ENCODE data around the gene HNMT. TPM values are rescaled to one million over a fixed set of nuclear protein-coding genes. Genes with fewer than 3 reads are reported as not detected.

The HNMT gene
- total and polyA plus RNA-seq, 2 of the 8 experiments (the other 6 are each of a cell fraction or from before 2014, with no cell fraction given) = 1.6 to 3.6 TPM

GRCh38 chr2:138003411-138003810, 39.1 kb downstream of the HNMT start:
- H4K91ac ChIP-seq (replicated peaks; ENCODE audit: insufficient read length, low read length) = no peak overlapping the region
- H3K36me3 ChIP-seq (ENCODE audit: control insufficient read depth in 2 of 4, insufficient read depth in 4 of 4, low read length in 3 of 4) = no peaks in the 10 kb centered on the region
- no peak overlapping the region for H3K27ac ChIP-seq (ENCODE audit: low read depth, low read length)
- no peak overlapping the region for H3K56ac ChIP-seq (replicated peaks; ENCODE audit: insufficient read length, low read depth, low read length)
- no peak overlapping the region for H3K18ac ChIP-seq (ENCODE audit: extremely low read depth, low read length)
- H3K9ac ChIP-seq (replicated peaks in 1 of 4; ENCODE audit: extremely low read depth in 1 of 4, low read depth in 3 of 4, low read length in 3 of 4) = no peak overlapping the region
- H3K79me1 ChIP-seq (ENCODE audit: low read depth, low read length) = no peaks in the 10 kb centered on the region
- 87% methylated on average over 1 of the region's 1 CpG; no CpG with 5 or more reads in 1 of the 2 experiments for WGBS, 2 experiments (ENCODE audit: extremely low coverage in 1 of 2, insufficient coverage in 1 of 2, insufficient read length in 1 of 2, insufficient replicate concordance in 2 of 2, low coverage in 1 of 2, low lambda C conversion rate in 2 of 2, missing lambda C conversion rate in 1 of 2)
- no peak overlapping the region for H2BK12ac ChIP-seq (ENCODE audit: low read depth, low read length)
- H3K4me2 ChIP-seq (ENCODE audit: insufficient read depth in 1 of 2, low read depth in 2 of 2, low read length in 2 of 2) = no peak overlapping the region
- no peak overlapping the region for H4K8ac ChIP-seq (ENCODE audit: extremely low read depth, insufficient read depth, low read length)
- H2AFZ ChIP-seq (ENCODE audit: low read length) = no peak overlapping the region
- H3K4me3 ChIP-seq (ENCODE audit: extremely low read depth in 1 of 4, insufficient read depth in 2 of 4, low read depth in 3 of 4, low read length in 4 of 4) = no peak overlapping the region
- ChIA-PET CTCF (ENCODE audit: partially characterized antibody) (no interaction called here), POLR2A (ENCODE audit: partially characterized antibody) (no interaction called here)
- H3K23ac ChIP-seq (ENCODE audit: insufficient read length) = no peak overlapping the region
- H3K9me3 ChIP-seq (ENCODE audit: insufficient read depth in 2 of 2, low read depth in 1 of 2, low read length in 1 of 2) = no peaks in the 10 kb centered on the region
- no peak overlapping the region for H2AK5ac ChIP-seq (ENCODE audit: low read depth, low read length)
- no peak overlapping the region for H2BK120ac ChIP-seq (replicated peaks; ENCODE audit: low read depth, low read length)
- H2BK20ac ChIP-seq (ENCODE audit: low read length) = no peak overlapping the region
- H3K4me1 ChIP-seq (replicated peaks in 1 of 4; ENCODE audit: control insufficient read depth in 3 of 4, insufficient read depth in 4 of 4, low read length in 3 of 4) = no peaks in the 10 kb centered on the region
- FAIRE-seq (no peak), DNase-seq (ENCODE audit: low read depth in 1 of 2, low spot score in 2 of 2) (no peak)
- H2BK15ac ChIP-seq (ENCODE audit: low read length) = no peak overlapping the region
- no peak overlapping the region for H3K4ac ChIP-seq (replicated peaks; ENCODE audit: insufficient read length, low read depth, low read length)
- H4K5ac ChIP-seq (ENCODE audit: insufficient read length, low read depth, low read length) = no peak overlapping the region
- H4K20me1 ChIP-seq (replicated peaks in 1 of 2; ENCODE audit: control insufficient read depth in 1 of 2, insufficient read depth in 2 of 2, low read length in 2 of 2) = no peaks in the 10 kb centered on the region
- H3K14ac ChIP-seq (ENCODE audit: insufficient read length) = no peak overlapping the region
- H3K23me2 ChIP-seq (ENCODE audit: low read depth, low read length) = no peaks in the 10 kb centered on the region
- TF ChIP-seq RXRA (IDR thresholded peaks at IDR 0.05; ENCODE audit: insufficient read depth, low read depth, low read length) = no peak
- TF ChIP-seq EZH2 (IDR thresholded peaks at IDR 0.05; ENCODE audit: low read depth, low read length, severe bottlenecking) = no peak
- TF ChIP-seq RFX5 (IDR thresholded peaks at IDR 0.05; ENCODE audit: borderline replicate concordance, low read depth, low read length) = no peak
- no peak for TF ChIP-seq SIRT6 (IDR thresholded peaks at IDR 0.05; ENCODE audit: low read length)
- TF ChIP-seq KDM4A (IDR thresholded peaks at IDR 0.05; ENCODE audit: low read depth, low read length, severe bottlenecking) = no peak
- TF ChIP-seq PHF8 (conservative IDR thresholded peaks at IDR 0.05; ENCODE audit: low read depth, low read length) = no peak
- no peak for TF ChIP-seq POLR2A (IDR thresholded peaks at IDR 0.05; ENCODE audit: control extremely low read depth in 1 of 2, low read depth in 2 of 2, low read length in 2 of 2)
- no peak for TF ChIP-seq NANOG (IDR thresholded peaks at IDR 0.05; ENCODE audit: insufficient read depth, low read depth, low read length, poor library complexity, severe bottlenecking)
- no peak overlapping the region for H2BK5ac ChIP-seq (ENCODE audit: low read depth, low read length)
- H3K79me2 ChIP-seq (ENCODE audit: control insufficient read depth in 1 of 2, insufficient read depth in 2 of 2, low read length in 2 of 2) = no peaks in the 10 kb centered on the region
- no peaks in the 10 kb centered on the region for H3K27me3 ChIP-seq (replicated peaks in 1 of 4; ENCODE audit: control insufficient read depth in 3 of 4, extremely low read depth in 1 of 4, insufficient read depth in 3 of 4, low read length in 3 of 4)
